Natural killer cell (primary cell): ENCODE measurements around the gene TMEM240. TPM values are rescaled to one million over a fixed set of nuclear protein-coding genes. Genes with fewer than 3 reads are reported as not detected.

ENCODE experiments used
- ATAC-seq, 3 donors: fragments of 150-1000 bp in 2 of 3; fragments of 200-7000 bp in 1 of 3; cut with Tn5 transposase; 1 replicate in 1 of 3; 2 replicates in 2 of 3; pipeline ENCODE4 v1.10.0; 2021; ENCODE audit warnings: mild to moderate bottlenecking in 2 of 3, moderate library complexity in 2 of 3
- DNase-seq, 2 donors: peaks; one replicate each; pipeline versions ENCODE4 v3.0.0 to v3.0.0-alpha.2; 2013 to 2021; ENCODE audit warnings: mixed read lengths in 1 of 2
- H3K27ac ChIP-seq: one replicate; pipeline ENCODE4 v1.5.1; 2013; ENCODE audit warnings: mild to moderate bottlenecking, low read length
- H3K27me3 ChIP-seq: one replicate; pipeline ENCODE4 v1.6.1; 2013; ENCODE audit warnings: low read length; ENCODE audit not compliant: control insufficient read depth, insufficient read depth
- H3K36me3 ChIP-seq: one replicate; pipeline ENCODE4 v1.6.1; 2013; ENCODE audit warnings: low read length; ENCODE audit not compliant: control insufficient read depth, insufficient read depth
- H3K4me1 ChIP-seq: one replicate; pipeline ENCODE4 v1.6.1; 2013; ENCODE audit warnings: low read length; ENCODE audit not compliant: control insufficient read depth, insufficient read depth
- H3K4me3 ChIP-seq: one replicate; pipeline ENCODE4 v1.5.1; 2013; ENCODE audit warnings: low read length
- H3K9me3 ChIP-seq: one replicate; pipeline ENCODE4 v1.6.1; 2013; ENCODE audit warnings: low read length; ENCODE audit not compliant: control insufficient read depth, insufficient read depth
- H3K27ac Mint-ChIP-seq, 2 donors: one replicate each; pipeline ENCODE4 v1.8.0; 2022; ENCODE audit warnings: mild to moderate bottlenecking in 2 of 2, mixed read lengths in 2 of 2, moderate library complexity in 1 of 2
- H3K27me3 Mint-ChIP-seq, 2 donors: one replicate each; pipeline ENCODE4 v1.8.0; 2022; ENCODE audit warnings: low read depth in 2 of 2, mixed read lengths in 2 of 2
- H3K36me3 Mint-ChIP-seq: one replicate; pipeline ENCODE4 v1.8.0; 2022; ENCODE audit warnings: mixed read lengths
- H3K4me1 Mint-ChIP-seq, 2 donors: one replicate each; pipeline ENCODE4 v1.8.0; 2022; ENCODE audit warnings: mixed read lengths in 2 of 2
- H3K4me3 Mint-ChIP-seq: one replicate; pipeline ENCODE4 v1.8.0; 2022; ENCODE audit warnings: mild to moderate bottlenecking, moderate library complexity, mixed read lengths
- H3K9me3 Mint-ChIP-seq, 2 donors: one replicate each; pipeline ENCODE4 v1.8.0; 2022; ENCODE audit warnings: mixed read lengths in 2 of 2
- CTCF ChIP-seq: fragments of 200-600 bp; IDR thresholded peaks from one replicate; pipeline ENCODE4 v1.8.0; 2022; ENCODE audit warnings: antibody characterized with exemption
- WGBS: methylation state at CpG from one replicate; pipeline ENCODE4 v1.1.7; 2013; ENCODE audit warnings: missing lambda C conversion rate; ENCODE audit not compliant: insufficient coverage; 5-methylcytosine and 5-hydroxymethylcytosine counted together
- intact Hi-C: fragments of 100-400 bp; cut with micrococcal nuclease; formaldehyde crosslinking; loops from one replicate; pipeline ENCODE4 v1.14.2; 2022
- total RNA-seq, 4 donors: library from RNA; stranded (reverse); fragments of 120-200 nt in 1 of 4; gene quantifications; one replicate each; pipeline versions ENCODE4 v1.2.3 to v1.2.4, GENCODE V29; 2013 to 2022

The TMEM240 gene
- total RNA-seq, 3 donors from 2014 or later (not counting 1 experiment from before 2014, with no cell fraction given) = 0.35 to 1.00 (median 0.83) TPM

- Mint-ChIP-seq H3K4me1 (peaks cover 0 to 9% of the 10 kb centered on the region in 2 donors), H3K4me3 (no peak overlapping the region), H3K9me3 (no peaks in the 10 kb centered on the region), H3K27ac (no peak overlapping the region), H3K36me3 (no peaks in the 10 kb centered on the region), H3K27me3 (no peaks in the 10 kb centered on the region)
- Histone ChIP-seq H3K9me3 (no peaks in the 10 kb centered on the region), H3K27me3 (no peaks in the 10 kb centered on the region), H3K4me3 (no peak overlapping the region), H3K27ac (no peak overlapping the region), H3K36me3 (no peaks in the 10 kb centered on the region), H3K4me1 (peaks cover 6% of the 10 kb centered on the region)
- TF ChIP-seq CTCF = no peak
- DNase-seq (no peak), ATAC-seq (no peak)
- WGBS = 95% methylated on average over 15 of the region's 15 CpGs
- intact Hi-C loops = no loop called here
Observed at GRCh38 chr1:1550591-1551432, 10.4 kb upstream of the TMEM240 start.

- ATAC-seq (no peak), DNase-seq (no peak)
- 97% methylated on average over 5 of the region's 7 CpGs for WGBS
- H3K27ac Mint-ChIP-seq = no peak overlapping the region
- no peak for TF ChIP-seq CTCF
- no peaks in the 10 kb centered on the region for H3K9me3 Mint-ChIP-seq
- H3K27ac ChIP-seq = no peak overlapping the region
- intact Hi-C loops = no loop called here
- H3K4me1 ChIP-seq = peaks cover 6% of the 10 kb centered on the region
- H3K36me3 Mint-ChIP-seq = no peaks in the 10 kb centered on the region
- peaks cover 0 to 9% of the 10 kb centered on the region in 2 donors for H3K4me1 Mint-ChIP-seq
- no peak overlapping the region for H3K4me3 ChIP-seq
- H3K27me3 ChIP-seq = no peaks in the 10 kb centered on the region
- no peaks in the 10 kb centered on the region for H3K9me3 ChIP-seq
- no peaks in the 10 kb centered on the region for H3K27me3 Mint-ChIP-seq
- H3K36me3 ChIP-seq = no peaks in the 10 kb centered on the region
- H3K4me3 Mint-ChIP-seq = no peak overlapping the region
Observed at GRCh38 chr1:1550087-1550486, 9.7 kb upstream of the TMEM240 start.

GRCh38 chr1:1548591-1548990 lies 8.2 kb upstream of the TMEM240 start:
- ATAC-seq = no peak
- Mint-ChIP-seq H3K36me3 (no peaks in the 10 kb centered on the region), H3K4me3 (no peak overlapping the region), H3K9me3 (no peaks in the 10 kb centered on the region), H3K27ac (no peak overlapping the region), H3K27me3 (no peaks in the 10 kb centered on the region), H3K4me1 (peaks cover 0 to 4% of the 10 kb centered on the region in 2 donors)
- Histone ChIP-seq H3K27ac (no peak overlapping the region), H3K4me1 (no peaks in the 10 kb centered on the region), H3K36me3 (no peaks in the 10 kb centered on the region), H3K4me3 (no peak overlapping the region), H3K9me3 (no peaks in the 10 kb centered on the region), H3K27me3 (no peaks in the 10 kb centered on the region)
- 95% methylated on average over 14 of the region's 14 CpGs for WGBS
- DNase-seq = no peak
- intact Hi-C loops = no loop called here
- TF ChIP-seq CTCF = no peak

- no peak for TF ChIP-seq CTCF
- intact Hi-C loops = no loop called here
- H3K27ac ChIP-seq = no peak overlapping the region
- H3K4me3 Mint-ChIP-seq = no peak overlapping the region
- H3K4me1 ChIP-seq = no peaks in the 10 kb centered on the region
- H3K9me3 ChIP-seq = no peaks in the 10 kb centered on the region
- H3K27me3 Mint-ChIP-seq = no peaks in the 10 kb centered on the region
- H3K27ac Mint-ChIP-seq = no peak overlapping the region
- H3K4me3 ChIP-seq = no peak overlapping the region
- H3K36me3 Mint-ChIP-seq = no peaks in the 10 kb centered on the region
- ATAC-seq (no peak), DNase-seq (no peak)
- peaks cover 0 to 4% of the 10 kb centered on the region in 2 donors for H3K4me1 Mint-ChIP-seq
- H3K27me3 ChIP-seq = no peaks in the 10 kb centered on the region
- H3K9me3 Mint-ChIP-seq = no peaks in the 10 kb centered on the region
- peaks cover 3% of the 10 kb centered on the region for H3K36me3 ChIP-seq
- WGBS = 89% methylated on average over 19 of the region's 19 CpGs
Observed at GRCh38 chr1:1547476-1547875, 7.1 kb upstream of the TMEM240 start.
